Fibroblast of villous mesenchyme (primary cell): Measurements from ENCODE around the gene MCFD2. TPM values are rescaled to one million over a fixed set of nuclear protein-coding genes. Genes with fewer than 3 reads are reported as not detected.
A peak's percentile ranks its signal among the peaks of the same experiment; 100 is the strongest.

Source experiments
- DNase-seq: peaks from one replicate; pipeline ENCODE4 v3.0.0-alpha.2; 2010; ENCODE audit warnings: low read depth
- H3K4me3 ChIP-seq: 2 replicates; pipeline ENCODE4 v1.5.1; 2011; ENCODE audit warnings: low read depth, mild to moderate bottlenecking, low read length
- CTCF ChIP-seq: IDR thresholded peaks from 2 replicates; pipeline ENCODE4 v1.5.1; 2012; ENCODE audit warnings: low read depth, mild to moderate bottlenecking, low read length; ENCODE audit not compliant: insufficient read depth
- total RNA-seq: library from RNA; depleted of rRNA; stranded (reverse); fragments of >200 nt; gene quantifications from 2 replicates; pipeline ENCODE4 v1.2.3, GENCODE V29; 2012

MCFD2 gene
- total RNA-seq, 1 donor = 196 TPM

DNA sequence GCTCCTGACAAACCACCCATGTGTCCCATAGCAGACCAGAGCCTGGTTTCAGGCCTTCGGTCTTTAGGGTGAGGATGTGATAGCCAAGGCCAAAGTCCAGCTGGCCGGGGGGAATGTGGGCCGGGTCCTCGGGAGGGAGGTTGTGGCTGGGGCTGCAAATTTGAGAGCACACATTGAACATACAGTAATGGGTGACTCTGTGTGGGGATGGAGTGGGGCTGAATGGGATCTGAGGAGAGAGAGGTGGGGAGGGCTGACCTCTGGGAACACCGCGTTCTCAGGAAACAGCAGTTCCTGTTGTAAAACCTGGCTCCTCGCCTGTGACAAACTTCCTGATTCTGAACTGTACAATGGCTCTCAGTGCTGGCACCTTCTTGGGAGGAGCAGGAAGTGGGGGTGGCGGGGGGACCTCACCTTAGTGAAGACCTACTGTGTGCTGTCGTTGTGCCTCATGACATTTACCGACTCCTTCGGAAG is 48.8 kb downstream of the MCFD2 start:
- TF ChIP-seq CTCF = no peak
- no peak for DNase-seq
- H3K4me3 ChIP-seq = no peak overlapping the region

DNA sequence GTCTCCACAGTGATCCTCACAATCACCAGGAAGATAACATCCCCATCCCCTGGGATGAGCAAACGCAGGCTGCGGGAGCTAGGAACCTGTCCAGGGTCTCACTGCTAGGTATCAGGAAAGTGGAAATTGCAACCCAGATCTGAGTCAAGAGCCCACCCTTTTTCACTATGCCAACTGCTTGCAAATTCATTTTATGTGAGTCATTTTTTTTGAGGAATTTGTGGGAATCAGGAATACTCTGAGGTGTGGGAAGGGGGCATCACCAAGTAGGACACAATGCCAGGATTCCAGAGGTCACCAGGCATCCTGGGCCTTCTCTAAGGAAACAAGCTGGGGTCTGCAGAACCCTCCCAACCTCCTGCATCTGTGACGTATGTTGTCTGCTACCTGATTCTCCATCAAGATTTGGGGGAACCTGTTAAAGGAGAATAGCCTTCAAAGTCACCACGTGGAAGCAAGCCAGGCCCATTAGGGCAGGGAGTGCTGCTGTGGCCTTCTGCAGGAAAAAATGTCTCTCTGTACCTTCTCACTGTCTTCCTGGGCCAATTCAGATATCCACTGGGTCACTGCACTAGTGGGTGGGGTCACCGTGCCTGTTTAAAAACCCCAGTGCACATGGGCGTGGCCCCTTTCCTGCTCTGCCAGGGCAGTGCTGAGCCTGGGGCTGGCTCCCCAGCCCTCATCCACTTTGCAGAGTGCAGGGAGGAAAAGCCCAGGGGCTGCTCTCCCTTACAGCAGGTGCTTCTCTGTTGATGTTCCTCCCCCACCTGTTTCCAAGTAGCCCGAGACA is 50.2 kb downstream of the MCFD2 start:
- TF ChIP-seq CTCF = no peak
- no peak overlapping the region for H3K4me3 ChIP-seq
- no peak for DNase-seq

GRCh38 chr2:46863882-46864281 is 51.7 kb downstream of the MCFD2 start:
- TF ChIP-seq CTCF = no peak
- no peak overlapping the region for H3K4me3 ChIP-seq
- DNase-seq = no peak

DNA sequence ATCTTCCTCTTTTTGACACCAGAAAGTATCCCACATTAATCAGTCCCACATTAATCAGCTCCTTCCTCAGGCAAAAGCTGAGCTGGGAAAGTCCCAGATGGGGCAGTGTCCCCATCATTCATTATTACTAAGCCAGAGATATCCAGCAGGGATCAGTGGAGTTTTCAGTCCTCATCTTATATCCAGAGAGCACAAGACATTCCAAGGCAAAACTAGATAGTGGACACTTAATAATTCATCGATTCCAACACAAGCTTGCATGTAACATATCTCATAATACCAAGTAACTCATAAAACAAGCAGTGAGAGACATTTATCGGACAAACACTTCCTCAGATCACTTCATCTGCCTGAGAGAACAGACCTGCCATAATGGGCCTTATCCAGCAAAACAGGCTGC is 53.1 kb downstream of the MCFD2 start:
- H3K4me3 ChIP-seq = no peak overlapping the region
- no peak for DNase-seq
- no peak for TF ChIP-seq CTCF

- TF ChIP-seq CTCF = no peak
- no peak for DNase-seq
- H3K4me3 ChIP-seq = no peak overlapping the region
Observed at GRCh38 chr2:46861916-46862315, 53.7 kb downstream of the MCFD2 start.

- H3K4me3 ChIP-seq = no peak overlapping the region
- no peak for DNase-seq
- no peak for TF ChIP-seq CTCF
Observed at GRCh38 chr2:46859482-46859881, 56.1 kb downstream of the MCFD2 start.

DNA sequence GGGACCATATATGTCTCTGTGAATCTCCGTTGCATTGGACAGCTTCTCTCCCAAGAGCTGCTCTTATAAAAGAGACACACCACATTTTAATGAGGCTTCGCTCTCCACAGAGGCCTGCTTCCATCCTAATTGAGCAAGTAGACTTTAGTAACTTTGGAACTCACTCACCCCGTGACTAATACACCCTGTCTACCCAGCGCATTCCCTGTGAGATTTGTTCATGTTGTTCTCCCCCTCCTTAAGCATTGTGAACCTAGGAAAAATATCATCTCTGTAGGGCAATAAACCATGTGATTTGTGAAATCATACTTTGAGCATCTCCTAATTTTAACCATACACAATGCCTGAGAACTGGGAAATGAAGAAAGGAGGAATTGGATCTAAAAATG is 56.9 kb downstream of the MCFD2 start:
- peak; percentile 93 for DNase-seq
- TF ChIP-seq CTCF = no peak
- H3K4me3 ChIP-seq = no peak overlapping the region
